HG02840 (cell line): Measurements from ENCODE around the gene YEATS2.

Experiments
- ATAC-seq: cut with Tn5 transposase; IDR thresholded peaks from one replicate; pipeline ENCODE4 v1.9.1; 2021; ENCODE audit warnings: mild to moderate bottlenecking, moderate library complexity, moderate number of reproducible peaks; ENCODE audit not compliant: unreplicated experiment, low FRiP score

The YEATS2 gene

DNA sequence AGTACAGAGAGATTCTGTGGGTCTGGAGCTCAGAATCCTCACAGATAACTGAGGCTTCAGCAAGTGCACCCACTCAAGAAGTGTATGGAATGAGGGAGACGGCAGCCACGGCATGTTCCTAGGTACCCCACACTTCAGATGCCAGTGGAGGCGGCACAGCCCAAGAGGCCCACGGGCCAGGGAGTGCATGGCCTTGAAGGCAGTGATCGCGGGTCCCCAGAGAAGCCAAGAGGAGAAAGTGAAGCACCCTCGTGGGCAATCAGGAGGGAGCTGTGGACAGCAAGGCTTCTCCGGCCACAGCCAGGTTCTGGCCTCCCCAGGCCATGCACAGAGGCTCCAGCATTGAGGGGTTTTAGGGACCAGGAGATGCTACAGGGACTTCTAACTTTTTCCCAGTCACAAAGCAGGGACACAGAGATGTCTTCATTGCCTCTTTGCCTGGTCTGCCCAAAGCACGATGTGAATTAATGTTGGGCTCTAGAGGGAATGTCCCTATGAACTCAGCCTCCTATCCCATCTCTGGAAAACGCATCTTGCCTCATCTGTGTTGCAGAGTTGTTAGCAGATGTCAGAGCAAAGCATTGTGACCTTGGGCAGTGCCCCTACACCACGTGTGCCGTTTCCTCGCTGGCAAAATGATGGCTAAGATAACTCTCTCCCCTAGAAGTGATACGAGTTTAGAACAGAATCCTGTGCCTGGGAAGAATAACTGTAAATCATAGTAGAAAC lies 130.4 kb downstream of the YEATS2 start:
- ATAC-seq: no peak

DNA sequence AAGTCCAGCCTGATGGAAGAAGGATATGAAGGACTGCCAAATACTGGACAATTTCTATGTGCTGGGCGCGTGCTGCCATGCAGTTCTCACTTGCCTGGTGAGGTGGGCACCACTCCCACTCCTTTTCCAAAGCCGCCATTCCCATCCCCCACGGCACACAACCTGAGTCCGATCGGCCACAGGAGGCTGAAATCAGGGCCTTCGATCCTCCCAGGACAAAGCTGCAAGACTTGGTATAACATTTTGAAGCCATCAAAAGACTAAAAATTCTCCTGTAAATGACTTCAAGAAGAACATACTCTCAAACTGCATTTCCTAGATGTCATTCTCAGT lies 130.9 kb downstream of the YEATS2 start:
- no peak for ATAC-seq

DNA sequence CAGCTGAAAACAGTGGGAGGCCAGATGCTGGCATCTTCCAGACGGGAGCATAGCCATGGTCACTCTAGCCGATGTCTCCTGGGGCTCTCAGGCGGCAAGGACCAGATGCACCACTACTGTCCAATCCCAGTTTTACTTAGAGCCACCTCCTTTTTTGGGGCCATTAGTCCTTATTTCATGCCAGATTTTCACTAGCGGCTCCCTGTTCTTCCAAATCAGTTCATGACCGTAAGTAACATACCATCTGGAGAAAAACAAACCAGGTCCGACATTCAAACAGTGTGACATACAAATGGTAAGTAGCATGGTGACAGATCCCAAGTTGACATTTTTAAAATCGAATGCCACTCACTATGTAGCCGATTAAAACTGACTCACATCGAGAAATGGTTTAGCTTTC lies 131.9 kb downstream of the YEATS2 start:
- no peak for ATAC-seq

DNA sequence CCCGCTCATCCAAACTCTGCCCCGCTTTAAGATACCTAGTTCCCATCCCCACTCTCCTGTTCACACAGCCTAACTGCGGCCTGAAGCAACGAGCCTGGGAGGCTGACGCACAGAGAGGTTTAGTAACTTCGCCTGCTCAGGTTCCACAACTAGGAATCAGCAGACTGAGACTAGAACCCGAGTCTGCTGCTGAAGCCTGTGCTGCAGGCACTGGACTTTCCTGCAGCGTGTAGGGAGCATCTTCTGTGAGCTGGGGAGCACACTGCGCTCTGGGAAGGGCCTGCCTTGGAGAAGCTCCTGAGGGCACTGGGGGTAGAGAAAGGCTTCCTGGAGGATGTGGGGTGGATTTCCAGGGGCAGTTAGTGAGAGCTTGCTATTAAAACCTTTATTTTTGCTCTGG lies 132.6 kb downstream of the YEATS2 start:
- no peak for ATAC-seq

DNA sequence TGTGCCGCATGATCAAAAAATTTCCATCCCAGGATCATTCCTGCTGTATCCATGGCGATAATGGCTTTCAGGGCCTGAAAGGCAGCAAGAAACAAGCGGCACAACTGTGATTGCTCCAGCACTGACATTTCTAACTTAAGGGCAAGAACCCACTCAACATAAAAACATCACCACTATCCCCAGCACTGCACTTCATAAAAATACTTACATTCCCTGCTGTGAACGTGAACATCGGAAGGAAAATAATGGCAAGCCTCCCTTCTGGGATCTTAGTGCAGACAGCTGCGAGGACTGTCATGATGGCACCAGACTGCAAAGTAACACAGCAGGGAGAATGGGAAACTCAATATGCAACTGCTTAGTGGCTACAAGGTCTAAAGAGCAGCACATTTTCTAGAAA lies 135.9 kb downstream of the YEATS2 start:
- ATAC-seq: no peak

DNA sequence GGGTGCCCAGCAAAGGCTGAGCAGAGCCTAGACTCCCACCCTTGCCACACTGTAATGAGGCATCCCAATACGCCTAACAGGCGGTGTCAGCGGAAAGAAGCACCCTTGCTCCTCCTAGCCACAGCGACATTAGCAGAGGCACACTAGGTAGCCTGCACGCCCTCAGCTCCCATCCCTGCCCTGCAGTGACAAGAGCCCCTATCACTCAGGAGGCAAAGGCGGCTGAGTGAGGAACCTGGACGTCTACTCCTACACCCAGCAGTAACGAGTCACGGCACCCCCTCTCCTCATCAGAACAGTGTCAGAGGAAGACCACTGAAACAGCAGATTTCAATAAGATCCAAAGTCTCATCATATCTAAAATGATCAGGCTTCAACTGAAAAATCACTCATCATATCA lies 139.8 kb downstream of the YEATS2 start:
- no peak for ATAC-seq

DNA sequence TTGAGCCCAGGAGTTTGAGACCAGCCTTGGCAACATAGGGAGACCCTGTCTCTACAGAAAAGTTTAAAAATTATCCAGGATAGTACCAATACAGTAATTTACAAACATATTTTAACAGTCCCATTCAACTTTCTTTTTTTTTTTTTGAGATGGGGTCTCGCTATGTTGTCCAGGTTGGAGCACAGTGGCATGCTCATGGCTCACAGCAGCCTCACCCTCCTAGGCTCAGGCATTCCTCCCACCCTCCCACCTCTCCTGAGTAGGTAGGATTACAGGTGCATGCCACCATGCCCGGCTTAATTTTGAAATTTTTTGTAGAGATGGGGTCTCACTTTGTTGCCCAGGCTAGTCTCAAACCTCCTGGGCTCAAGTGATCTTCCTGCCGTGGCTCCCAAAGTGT lies 140.3 kb downstream of the YEATS2 start:
- ATAC-seq: no peak

DNA sequence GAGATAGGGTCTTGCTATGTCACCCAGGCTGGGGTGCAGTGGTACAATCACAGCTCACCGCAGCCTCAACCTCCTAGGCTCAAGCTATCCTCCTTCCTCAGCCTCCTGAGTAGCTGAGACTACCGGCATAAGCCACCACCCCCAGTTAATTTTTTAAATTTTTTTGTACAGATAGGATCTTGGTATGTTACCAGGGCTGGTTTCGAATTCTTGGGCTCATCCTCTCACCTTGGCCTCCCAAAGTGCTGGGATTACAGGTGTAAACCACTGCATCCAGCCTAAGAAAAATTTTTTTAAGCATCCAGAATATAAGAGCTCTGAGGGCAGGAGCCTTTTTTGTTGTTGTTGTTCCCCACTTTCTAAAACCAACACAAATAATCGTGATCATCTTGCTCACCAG lies 142.2 kb downstream of the YEATS2 start:
- no peak for ATAC-seq

DNA sequence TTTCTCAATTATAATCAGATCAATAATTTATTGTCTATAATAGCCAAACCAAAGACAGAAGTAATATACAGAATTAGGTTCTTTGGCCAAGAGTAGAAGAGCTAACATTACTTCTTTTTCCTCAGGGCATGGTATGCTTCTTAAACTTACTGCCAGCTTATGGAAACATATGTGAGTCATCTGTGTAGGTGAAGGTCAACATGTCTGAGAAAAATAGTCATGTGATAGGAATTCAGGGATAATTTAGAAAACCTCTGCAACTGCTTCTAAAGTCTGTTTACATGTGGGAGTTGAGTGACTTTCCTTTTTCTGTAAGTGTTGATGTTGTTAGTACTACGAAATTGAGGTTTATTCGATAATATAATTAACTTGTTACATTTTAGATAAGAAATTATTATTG lies 147.0 kb downstream of the YEATS2 start:
- ATAC-seq: no peak

DNA sequence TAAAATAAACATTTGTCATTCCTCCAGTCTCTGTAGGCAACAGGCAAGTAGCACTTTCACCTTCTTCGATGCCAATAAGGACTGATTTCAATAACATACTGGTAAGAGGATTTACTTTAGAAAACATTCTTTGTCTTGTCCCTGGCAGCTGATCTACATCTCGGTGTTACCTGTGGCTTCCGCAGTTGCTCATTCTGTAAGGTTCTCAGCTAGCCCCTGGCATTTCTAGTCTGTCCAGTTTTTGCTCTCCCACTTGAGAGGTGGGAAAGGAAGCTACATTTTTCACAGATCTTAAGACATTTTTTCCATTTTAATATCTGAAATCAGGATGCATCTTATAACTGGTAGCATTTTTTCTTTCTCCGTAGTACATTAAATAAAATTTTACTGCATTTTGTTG lies 147.5 kb downstream of the YEATS2 start:
- no peak for ATAC-seq

DNA sequence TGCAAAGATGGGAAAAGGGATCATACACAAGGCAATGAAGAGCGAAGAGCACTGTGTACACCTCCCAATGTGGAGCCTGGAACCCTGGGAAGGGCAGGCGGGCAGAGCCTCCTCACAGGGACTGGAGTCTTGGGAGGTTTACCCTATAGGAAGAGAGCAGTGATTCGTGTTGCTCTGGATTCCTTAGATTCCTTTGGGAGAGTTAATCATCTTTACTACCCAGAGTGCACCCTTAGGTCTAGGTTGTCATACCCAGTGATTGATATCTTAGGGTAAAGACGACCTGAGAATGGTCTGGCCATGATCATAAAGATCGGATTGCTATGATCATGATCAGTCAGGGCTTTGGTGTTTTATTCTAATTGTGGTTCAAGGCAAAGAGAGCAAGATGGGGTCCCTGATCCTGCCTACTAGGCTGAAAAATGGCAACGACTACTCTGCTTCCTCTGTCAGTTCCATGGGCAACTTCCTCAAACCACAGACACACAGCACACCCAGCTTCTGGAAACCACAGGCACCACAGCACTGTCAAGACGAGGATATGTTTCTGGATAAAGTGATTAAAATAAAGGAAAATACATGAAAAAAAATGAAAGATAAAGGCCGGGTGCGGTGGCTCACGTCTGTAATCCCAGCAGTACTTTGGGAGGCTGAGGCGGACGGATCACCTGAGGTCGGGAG lies 148.2 kb downstream of the YEATS2 start:
- ATAC-seq: no peak

DNA sequence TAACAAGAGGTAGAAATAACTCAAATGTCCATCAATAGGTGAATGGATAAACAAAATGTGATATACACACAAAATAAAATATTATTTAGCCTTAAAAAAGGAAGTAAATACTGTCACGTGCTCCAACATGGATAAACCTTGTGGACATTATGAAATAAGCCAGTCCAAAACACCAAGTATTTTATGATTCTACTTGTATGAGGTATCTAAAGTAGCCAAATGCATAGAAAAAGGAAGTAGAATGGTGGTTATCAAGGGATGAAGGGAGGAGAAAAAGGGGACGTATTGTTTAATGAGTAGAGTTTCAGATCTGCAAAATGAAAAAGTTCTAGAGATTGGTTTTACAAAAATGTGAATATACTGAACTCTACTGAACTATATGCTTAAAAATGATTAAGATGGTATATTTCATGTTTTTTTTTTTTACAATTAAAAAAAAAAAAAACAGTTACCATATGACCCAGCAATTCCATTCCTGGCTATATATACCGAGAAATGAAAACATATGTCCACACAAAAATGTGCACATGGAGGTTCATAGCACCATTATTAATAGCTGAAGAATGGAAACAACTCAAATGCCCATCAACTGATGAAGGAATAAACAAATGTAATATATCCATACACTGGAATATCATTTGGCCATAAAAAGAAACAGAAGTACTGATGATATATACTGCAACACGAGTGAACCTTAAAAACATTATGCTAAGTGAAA lies 156.9 kb downstream of the YEATS2 start:
- ATAC-seq: no peak

DNA sequence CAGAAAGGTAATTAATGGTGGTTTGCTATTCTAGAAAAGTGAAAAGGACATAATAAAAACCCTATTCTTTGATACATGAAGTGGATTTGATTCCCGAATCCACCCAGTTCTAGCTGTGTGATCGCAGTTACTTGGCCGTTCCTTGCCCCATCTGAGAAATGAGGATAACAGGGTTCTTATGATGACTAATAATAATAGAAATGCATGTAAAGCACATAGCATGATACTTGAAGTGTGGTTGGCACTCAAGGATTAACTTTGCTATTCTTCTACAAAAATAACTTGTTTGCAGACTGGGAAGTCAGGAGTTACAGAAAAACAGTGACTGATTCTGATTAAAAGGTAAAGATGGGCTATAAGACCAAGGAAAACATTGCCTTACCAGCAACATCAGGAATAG lies 160.3 kb downstream of the YEATS2 start:
- no peak for ATAC-seq
